Suprapubic skin (tissue), 4 donors: ENCODE data around the gene ULK4. TPM values are rescaled to one million over a fixed set of nuclear protein-coding genes. Genes with fewer than 3 reads are reported as not detected.
"Not testable (repeated sequence)": the region's sequence is repeated elsewhere in the genome, so short reads cannot be mapped to it uniquely, and the experiment has no call there.

Experiments
- DNase-seq, 2 donors: peaks; one replicate each; pipeline ENCODE4 v3.0.0-alpha.2; 2019; ENCODE audit warnings: low spot score in 2 of 2
- H3K27ac ChIP-seq: fragments of 200-600 bp; sonication (generic); one replicate; pipeline ENCODE4 v1.5.1; 2019
- H3K27me3 ChIP-seq: fragments of 200-600 bp; sonication (generic); one replicate; pipeline ENCODE4 v1.5.1; 2019
- H3K36me3 ChIP-seq: fragments of 200-600 bp; sonication (generic); one replicate; pipeline ENCODE4 v1.5.1; 2019
- H3K4me1 ChIP-seq: fragments of 200-600 bp; sonication (generic); one replicate; pipeline ENCODE4 v1.5.1; 2019
- H3K4me3 ChIP-seq: fragments of 200-600 bp; sonication (generic); one replicate; pipeline ENCODE4 v1.5.1; 2019; ENCODE audit warnings: mild to moderate bottlenecking
- H3K9me3 ChIP-seq: fragments of 200-600 bp; sonication (generic); one replicate; pipeline ENCODE4 v1.5.1; 2019
- CTCF ChIP-seq, 2 donors: fragments of 200-600 bp in 1 of 2; fragments of 450-650 bp in 1 of 2; sonication (generic) in 1 of 2; IDR thresholded peaks; one replicate each; pipeline ENCODE4 v1.5.1; 2016 to 2019; ENCODE audit warnings: antibody characterized with exemption in 2 of 2, mild to moderate bottlenecking in 1 of 2, moderate library complexity in 1 of 2
- EP300 ChIP-seq: sonication (generic); formaldehyde crosslinking; IDR thresholded peaks from one replicate; pipeline ENCODE4 v1.6.1; 2017; ENCODE audit warnings: antibody characterized with exemption
- POLR2A ChIP-seq, 2 donors: fragments of 450-650 bp; IDR thresholded peaks; one replicate each; pipeline ENCODE4 v1.6.1; 2017; ENCODE audit warnings: antibody characterized with exemption in 2 of 2, mild to moderate bottlenecking in 2 of 2, moderate library complexity in 2 of 2
- POLR2AphosphoS5 ChIP-seq, 3 donors: sonication (generic); formaldehyde crosslinking; IDR thresholded peaks; one replicate each; pipeline ENCODE4 v1.6.1; 2017; ENCODE audit warnings: antibody characterized with exemption in 3 of 3
- WGBS: methylation state at CpG from one replicate; pipeline ENCODE4 v1.1.5; 2018; 5-methylcytosine and 5-hydroxymethylcytosine counted together
- total RNA-seq, 4 donors: library from RNA; depleted of rRNA; stranded (reverse); fragments of >200 nt; gene quantifications; one replicate each; pipeline ENCODE4 v1.1.0, GENCODE V29; 2016

ULK4 gene
- total RNA-seq, 4 donors from 2014 or later, result 11.7 to 21.7 (median 16.6) TPM

GRCh38 chr3:41711651-41712050 lies 250.3 kb downstream of the ULK4 start:
- no peaks in the 10 kb centered on the region for H3K27me3 ChIP-seq
- no peak for TF ChIP-seq CTCF (IDR thresholded peaks at IDR 0.05)
- H3K4me1 ChIP-seq, result no peaks in the 10 kb centered on the region
- no peaks in the 10 kb centered on the region for H3K36me3 ChIP-seq
- H3K9me3 ChIP-seq, result no peaks in the 10 kb centered on the region
- no peak overlapping the region for H3K27ac ChIP-seq
- no peak overlapping the region for H3K4me3 ChIP-seq
- no peak for DNase-seq

- Histone ChIP-seq H3K27me3 (no peaks in the 10 kb centered on the region), H3K27ac (no peak overlapping the region), H3K4me3 (no peak overlapping the region), H3K9me3 (no peaks in the 10 kb centered on the region), H3K4me1 (no peaks in the 10 kb centered on the region), H3K36me3 (no peaks in the 10 kb centered on the region)
- DNase-seq, result no peak
- TF ChIP-seq EP300 (no peak), POLR2A (IDR thresholded peaks at IDR 0.05) (no peak)
- WGBS, result 96% methylated on average over 8 of the region's 8 CpGs
These were observed 251.1 kb downstream of the ULK4 start for GRCh38 chr3:41710646-41711388.

- H3K27ac ChIP-seq, H3K4me3 ChIP-seq, H3K9me3 ChIP-seq, H3K36me3 ChIP-seq, H3K4me1 ChIP-seq, H3K27me3 ChIP-seq, DNase-seq: not testable (repeated sequence)
- 94% methylated on average over 8 of the region's 8 CpGs for WGBS
These were observed 252.7 kb downstream of the ULK4 start for GRCh38 chr3:41709213-41709612.

GRCh38 chr3:41708176-41708575 lies 253.7 kb downstream of the ULK4 start:
- 75% methylated on average over 2 of the region's 2 CpGs for WGBS
- TF ChIP-seq POLR2A (IDR thresholded peaks at IDR 0.05) (no peak), POLR2AphosphoS5 (IDR thresholded peaks at IDR 0.05) (no peak), CTCF (IDR thresholded peaks at IDR 0.05) (no peak), EP300 (no peak)
- H3K9me3 ChIP-seq, result no peaks in the 10 kb centered on the region
- no peaks in the 10 kb centered on the region for H3K4me1 ChIP-seq
- DNase-seq, result no peak
- no peak overlapping the region for H3K27ac ChIP-seq
- no peak overlapping the region for H3K4me3 ChIP-seq
- H3K36me3 ChIP-seq, result no peaks in the 10 kb centered on the region
- H3K27me3 ChIP-seq, result no peaks in the 10 kb centered on the region

- Histone ChIP-seq H3K27me3 (no peaks in the 10 kb centered on the region), H3K36me3 (no peaks in the 10 kb centered on the region), H3K4me1 (no peaks in the 10 kb centered on the region), H3K4me3 (no peak overlapping the region), H3K27ac (no peak overlapping the region), H3K9me3 (no peaks in the 10 kb centered on the region)
- TF ChIP-seq EP300, result no peak
- TF ChIP-seq POLR2AphosphoS5 (IDR thresholded peaks at IDR 0.05), result no peak
- TF ChIP-seq CTCF (IDR thresholded peaks at IDR 0.05), result no peak
- TF ChIP-seq POLR2A (IDR thresholded peaks at IDR 0.05), result no peak
- no peak for DNase-seq
- 89% methylated on average over 7 of the region's 7 CpGs for WGBS
These were observed 256.0 kb downstream of the ULK4 start for GRCh38 chr3:41705893-41706292.

GRCh38 chr3:41701191-41701698 lies 260.7 kb downstream of the ULK4 start:
- 88% methylated on average over 1 of the region's 1 CpG for WGBS
- no peak overlapping the region for H3K27ac ChIP-seq
- H3K9me3 ChIP-seq, result no peaks in the 10 kb centered on the region
- no peaks in the 10 kb centered on the region for H3K36me3 ChIP-seq
- TF ChIP-seq POLR2A (IDR thresholded peaks at IDR 0.05) (no peak), POLR2AphosphoS5 (IDR thresholded peaks at IDR 0.05) (no peak), CTCF (IDR thresholded peaks at IDR 0.05) (no peak)
- H3K27me3 ChIP-seq, result no peaks in the 10 kb centered on the region
- no peak for DNase-seq
- no peaks in the 10 kb centered on the region for H3K4me1 ChIP-seq
- no peak overlapping the region for H3K4me3 ChIP-seq
